H9 (cell line): ENCODE data around the gene LRFN2. TPM values are rescaled to one million over a fixed set of nuclear protein-coding genes. Genes with fewer than 3 reads are reported as not detected.

Experiments used
- DNase-seq: peaks from one replicate; pipeline ENCODE4 v3.0.0-alpha.2; 2017
- H2AFZ ChIP-seq: one replicate; pipeline ENCODE4 v1.6.1; 2013; ENCODE audit warnings: mild to moderate bottlenecking, low read length, control low read depth, moderate library complexity
- H2AK5ac ChIP-seq: 2 replicates; pipeline ENCODE4 v1.6.1; 2013; ENCODE audit warnings: low read length, control low read depth, mixed read lengths; ENCODE audit not compliant: insufficient read length
- H2BK120ac ChIP-seq: one replicate; pipeline ENCODE4 v1.6.1; 2013; ENCODE audit warnings: low read depth, mild to moderate bottlenecking, low read length, control low read depth, inconsistent platforms; ENCODE audit not compliant: poor library complexity, severe bottlenecking
- H2BK12ac ChIP-seq: 2 replicates; pipeline ENCODE4 v1.6.1; 2013; ENCODE audit warnings: low read length, control low read depth, mixed read lengths, low read depth; ENCODE audit not compliant: insufficient read length
- H2BK15ac ChIP-seq: 2 replicates; pipeline ENCODE4 v1.6.1; 2013; ENCODE audit warnings: low read depth, low read length, control low read depth
- H2BK20ac ChIP-seq: one replicate; pipeline ENCODE4 v1.6.1; 2013; ENCODE audit warnings: low read depth, mild to moderate bottlenecking, low read length, control low read depth, inconsistent platforms; ENCODE audit not compliant: poor library complexity, severe bottlenecking
- H2BK5ac ChIP-seq: 2 replicates; pipeline ENCODE4 v1.6.1; 2013; ENCODE audit warnings: low read length, control low read depth, mixed read lengths; ENCODE audit not compliant: insufficient read length
- H3K14ac ChIP-seq: 2 replicates; pipeline ENCODE4 v1.6.1; 2013; ENCODE audit warnings: low read length, control low read depth; ENCODE audit not compliant: insufficient read depth
- H3K18ac ChIP-seq: 2 replicates; pipeline ENCODE4 v1.6.1; 2013; ENCODE audit warnings: low read depth, mild to moderate bottlenecking, mixed read lengths, low read length, control low read depth; ENCODE audit not compliant: insufficient read length
- H3K23ac ChIP-seq: 2 replicates; pipeline ENCODE4 v1.6.1; 2013; ENCODE audit warnings: low read length, control low read depth, mixed read lengths, low read depth; ENCODE audit not compliant: insufficient read length
- H3K23me2 ChIP-seq: 2 replicates; pipeline ENCODE4 v1.6.1; 2013; ENCODE audit warnings: low read depth, mild to moderate bottlenecking, mixed read lengths, low read length, control low read depth; ENCODE audit not compliant: insufficient read length, poor library complexity, severe bottlenecking
- H3K27ac ChIP-seq: 2 replicates; pipeline ENCODE4 v1.5.1; 2013; ENCODE audit warnings: low read length, control low read depth, mixed read lengths, low read depth; ENCODE audit not compliant: insufficient read length
- H3K27me3 ChIP-seq: 2 replicates; pipeline ENCODE4 v1.6.1; 2013; ENCODE audit warnings: low read length, control low read depth, inconsistent platforms; ENCODE audit not compliant: insufficient read depth
- H3K4ac ChIP-seq: 2 replicates; pipeline ENCODE4 v1.6.1; 2013; ENCODE audit warnings: low read depth, mild to moderate bottlenecking, control low read depth, inconsistent platforms, low read length, moderate library complexity
- H3K4me1 ChIP-seq: 2 replicates; pipeline ENCODE4 v1.6.1; 2013; ENCODE audit warnings: low read length, control low read depth, inconsistent platforms; ENCODE audit not compliant: insufficient read depth
- H3K4me2 ChIP-seq: 2 replicates; pipeline ENCODE4 v1.6.1; 2013; ENCODE audit warnings: low read length, control low read depth, mixed read lengths; ENCODE audit not compliant: insufficient read length, insufficient read depth
- H3K56ac ChIP-seq: 2 replicates; pipeline ENCODE4 v1.6.1; 2013; ENCODE audit warnings: low read depth, mild to moderate bottlenecking, mixed read lengths, low read length, control low read depth; ENCODE audit not compliant: insufficient read length
- H3K79me1 ChIP-seq: 2 replicates; pipeline ENCODE4 v1.6.1; 2013; ENCODE audit warnings: low read depth, mild to moderate bottlenecking, moderate library complexity, low read length, control low read depth, inconsistent platforms; ENCODE audit not compliant: insufficient read depth, poor library complexity, severe bottlenecking
- H3K79me2 ChIP-seq: 2 replicates; pipeline ENCODE4 v1.6.1; 2013; ENCODE audit warnings: low read length, control low read depth, inconsistent platforms; ENCODE audit not compliant: insufficient read depth
- H3K9ac ChIP-seq: 2 replicates; pipeline ENCODE4 v1.6.1; 2013; ENCODE audit warnings: low read length, control low read depth, mixed read lengths; ENCODE audit not compliant: insufficient read length; ENCODE audit errors: extremely low read depth
- H3K9me3 ChIP-seq: one replicate; pipeline ENCODE4 v1.6.1; 2013; ENCODE audit warnings: low read depth, low read length, inconsistent platforms; ENCODE audit not compliant: control insufficient read depth
- H3T11ph ChIP-seq: one replicate; pipeline ENCODE4 v1.6.1; 2013; ENCODE audit warnings: mild to moderate bottlenecking, low read length, control low read depth, inconsistent platforms
- H4K20me1 ChIP-seq: one replicate; pipeline ENCODE4 v1.6.1; 2013; ENCODE audit not compliant: control insufficient read depth, insufficient read length, insufficient read depth
- H4K5ac ChIP-seq: 2 replicates; pipeline ENCODE4 v1.6.1; 2013; ENCODE audit warnings: low read depth, mild to moderate bottlenecking, mixed read lengths, low read length, control low read depth; ENCODE audit not compliant: insufficient read length
- H4K8ac ChIP-seq: replicated peaks from 2 replicates; pipeline ENCODE4 v1.6.1; 2013; ENCODE audit warnings: low read length, control low read depth, mixed read lengths, low read depth; ENCODE audit not compliant: insufficient read length
- H4K91ac ChIP-seq: 2 replicates; pipeline ENCODE4 v1.6.1; 2013; ENCODE audit warnings: low read depth, mild to moderate bottlenecking, moderate library complexity, mixed read lengths, low read length, control low read depth; ENCODE audit not compliant: insufficient read length
- H3K27ac Mint-ChIP-seq, 3 experiments: 2 replicates in 2 of 3; 3 replicates in 1 of 3; pipeline ENCODE4 v1.8.0; 2020 to 2021; ENCODE audit warnings: mixed read lengths in 3 of 3, mild to moderate bottlenecking in 1 of 3, moderate library complexity in 1 of 3
- H3K27me3 Mint-ChIP-seq: 2 replicates; pipeline ENCODE4 v1.8.0; 2021; ENCODE audit warnings: low read depth, mild to moderate bottlenecking, moderate library complexity, mixed read lengths
- H3K36me3 Mint-ChIP-seq, 3 experiments: 2 replicates in 2 of 3; 3 replicates in 1 of 3; pipeline ENCODE4 v1.8.0; 2020 to 2021; ENCODE audit warnings: low read depth in 3 of 3, mixed read lengths in 3 of 3; ENCODE audit not compliant: insufficient read depth in 1 of 3
- H3K4me1 Mint-ChIP-seq, 2 experiments: 2 replicates each; pipeline ENCODE4 v1.8.0; 2020; ENCODE audit warnings: mixed read lengths in 2 of 2
- H3K4me3 Mint-ChIP-seq, 2 experiments: 2 replicates in 1 of 2; 3 replicates in 1 of 2; pipeline ENCODE4 v1.8.0; 2020 to 2021; ENCODE audit warnings: mild to moderate bottlenecking in 2 of 2, mixed read lengths in 2 of 2, moderate library complexity in 1 of 2
- H3K9me3 Mint-ChIP-seq, 2 experiments: 2 replicates in 1 of 2; 3 replicates in 1 of 2; pipeline ENCODE4 v1.8.0; 2020; ENCODE audit warnings: mild to moderate bottlenecking in 2 of 2, mixed read lengths in 2 of 2, moderate library complexity in 1 of 2
- CTCF ChIP-seq: fragments of 200-600 bp; sonication (generic); conservative IDR thresholded peaks from 3 replicates; pipeline ENCODE4 v1.8.0; 2021; ENCODE audit warnings: antibody characterized with exemption, mild to moderate bottlenecking
- WGBS: extraction: QIAGEN DNeasy Blood & Tissue Kit; methylation state at CpG from one replicate; pipeline ENCODE4 v1.1.7; 2013; ENCODE audit warnings: missing lambda C conversion rate, low lambda C conversion rate, mixed read lengths; ENCODE audit not compliant: insufficient read length; ENCODE audit errors: extremely low coverage; 5-methylcytosine and 5-hydroxymethylcytosine counted together
- total RNA-seq: library from RNA; stranded (reverse); gene quantifications from 2 replicates; pipeline ENCODE4 v1.2.1, GENCODE V29; 2021

The LRFN2 gene
- total RNA-seq, 1 experiment from 2014 or later, result 0.11 TPM

GRCh38 chr6:40450483-40450882 lies 136.7 kb downstream of the LRFN2 start:
- H3K23me2 ChIP-seq, result no peaks in the 10 kb centered on the region
- no CpG with 5 or more reads among the region's 4 CpGs for WGBS
- no peak overlapping the region for H4K8ac ChIP-seq
- H3K4me1 ChIP-seq, result peaks cover 2% of the 10 kb centered on the region; the same call in 1 of the 2 replicates
- H3K14ac ChIP-seq, result no peak overlapping the region
- Mint-ChIP-seq H3K4me3 (no peak overlapping the region), H3K27ac (no peak overlapping the region), H3K4me1 (peaks cover 0 to 4% of the 10 kb centered on the region in 2 experiments; a peak in 1 of 4 replicates), H3K36me3 (no peaks in the 10 kb centered on the region), H3K27me3 (peaks cover 2% of the 10 kb centered on the region; the same call in 1 of the 2 replicates), H3K9me3 (peaks cover 0 to 4% of the 10 kb centered on the region in 2 experiments; a peak in 1 of 5 replicates)
- no peak for TF ChIP-seq CTCF
- H2BK20ac ChIP-seq, result no peak overlapping the region
- no peak overlapping the region for H3K9ac ChIP-seq
- no peaks in the 10 kb centered on the region for H3K79me2 ChIP-seq
- H2BK5ac ChIP-seq, result no peak overlapping the region
- H3K4me2 ChIP-seq, result no peak overlapping the region
- no peaks in the 10 kb centered on the region for H3K27me3 ChIP-seq
- H2AFZ ChIP-seq, result no peak overlapping the region
- no peak overlapping the region for H3K56ac ChIP-seq
- H3K18ac ChIP-seq, result no peak overlapping the region
- H4K5ac ChIP-seq, result no peak overlapping the region
- H4K91ac ChIP-seq, result no peak overlapping the region
- no peaks in the 10 kb centered on the region for H3K79me1 ChIP-seq
- no peak overlapping the region for H3K27ac ChIP-seq
- H2BK120ac ChIP-seq, result no peak overlapping the region
- no peaks in the 10 kb centered on the region for H4K20me1 ChIP-seq
- H2AK5ac ChIP-seq, result no peak overlapping the region
- DNase-seq, result no peak
- no peak overlapping the region for H2BK12ac ChIP-seq
- H3K23ac ChIP-seq, result no peak overlapping the region
- no peak overlapping the region for H2BK15ac ChIP-seq
- no peak overlapping the region for H3K4ac ChIP-seq
- H3K9me3 ChIP-seq, result no peaks in the 10 kb centered on the region
- H3T11ph ChIP-seq, result no peak overlapping the region
